Activated naive CD8-positive, alpha-beta T cell treated with anti-CD3 and anti-CD28 coated beads, Interleukin-2, amount 10 ng/mL, durations not matched to agents 7 days and 5 days (primary cell): ENCODE data around the gene DMD. TPM values are rescaled to one million over a fixed set of nuclear protein-coding genes. Genes with fewer than 3 reads are reported as not detected.
"Not testable (repeated sequence)": the region's sequence is repeated elsewhere in the genome, so short reads cannot be mapped to it uniquely, and the experiment has no call there.

Experiments
- ATAC-seq: fragments of 150-1000 bp; cut with Tn5 transposase; one replicate; pipeline ENCODE4 v1.10.0; 2021; ENCODE audit warnings: low read depth, moderate library complexity
- POLR2A ChIA-PET: fragments of 350-600 bp; sonication (Branson Sonifier 250); formaldehyde crosslinking; loops from one replicate; lab custom pipeline; 2021; ENCODE audit warnings: antibody characterized with exemption; lab: Charles Lee
- DNase-seq: peaks from one replicate; pipeline ENCODE4 v3.0.0; 2021
- H3K27ac Mint-ChIP-seq: one replicate; pipeline ENCODE4 v1.8.0; 2022; ENCODE audit warnings: mild to moderate bottlenecking, mixed read lengths
- H3K27me3 Mint-ChIP-seq: one replicate; pipeline ENCODE4 v1.8.0; 2022; ENCODE audit warnings: mild to moderate bottlenecking, moderate library complexity, mixed read lengths
- H3K36me3 Mint-ChIP-seq: one replicate; pipeline ENCODE4 v1.8.0; 2021; ENCODE audit warnings: mild to moderate bottlenecking, mixed read lengths
- H3K4me1 Mint-ChIP-seq: one replicate; pipeline ENCODE4 v1.8.0; 2021; ENCODE audit warnings: mixed read lengths
- H3K4me3 Mint-ChIP-seq: one replicate; pipeline ENCODE4 v1.8.0; 2022; ENCODE audit warnings: mild to moderate bottlenecking, moderate library complexity, mixed read lengths
- H3K9me3 Mint-ChIP-seq: one replicate; pipeline ENCODE4 v1.8.0; 2021; ENCODE audit warnings: mixed read lengths
- total RNA-seq, 2 experiments: library from RNA; stranded (reverse); gene quantifications; one replicate each; pipeline ENCODE4 v1.2.3, GENCODE V29; 2021

The DMD gene
- total RNA-seq, 2 experiments from 2014 or later: 0.17 TPM; not detected in 1

DNA sequence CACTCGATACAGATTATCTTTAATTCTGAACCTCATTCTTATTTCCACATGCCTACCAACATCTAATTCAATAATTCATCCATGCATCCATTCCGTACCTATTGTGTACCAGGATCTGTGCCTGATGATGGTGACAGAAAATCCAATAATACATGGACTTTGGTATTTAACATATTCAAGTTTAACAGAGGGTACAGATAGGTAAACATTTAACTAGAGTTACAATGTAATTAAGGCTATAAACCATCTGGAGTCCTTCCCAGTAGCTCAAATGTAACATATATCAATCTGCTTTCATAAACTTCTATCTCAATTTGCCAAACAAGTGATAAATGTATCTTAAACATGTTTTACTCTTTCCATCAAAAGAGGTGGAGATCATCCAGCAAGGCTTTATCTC lies 1578.0 kb downstream of the DMD start:
- no peak overlapping the region for H3K27ac Mint-ChIP-seq
- H3K36me3 Mint-ChIP-seq: no peaks in the 10 kb centered on the region
- no peaks in the 10 kb centered on the region for H3K9me3 Mint-ChIP-seq
- H3K4me1 Mint-ChIP-seq: no peaks in the 10 kb centered on the region
- POLR2A ChIA-PET: no interaction called here
- H3K4me3 Mint-ChIP-seq: no peak overlapping the region
- H3K27me3 Mint-ChIP-seq: no peaks in the 10 kb centered on the region
- ATAC-seq (no peak), DNase-seq (no peak)

GRCh38 chrX:31629195-31629594 lies 1582.2 kb downstream of the DMD start:
- Mint-ChIP-seq H3K36me3 (no peaks in the 10 kb centered on the region), H3K27ac (no peak overlapping the region), H3K27me3 (no peaks in the 10 kb centered on the region), H3K4me1 (no peaks in the 10 kb centered on the region), H3K4me3 (no peak overlapping the region), H3K9me3 (no peaks in the 10 kb centered on the region)
- DNase-seq: no peak
- POLR2A ChIA-PET: no interaction called here
- no peak for ATAC-seq

DNA sequence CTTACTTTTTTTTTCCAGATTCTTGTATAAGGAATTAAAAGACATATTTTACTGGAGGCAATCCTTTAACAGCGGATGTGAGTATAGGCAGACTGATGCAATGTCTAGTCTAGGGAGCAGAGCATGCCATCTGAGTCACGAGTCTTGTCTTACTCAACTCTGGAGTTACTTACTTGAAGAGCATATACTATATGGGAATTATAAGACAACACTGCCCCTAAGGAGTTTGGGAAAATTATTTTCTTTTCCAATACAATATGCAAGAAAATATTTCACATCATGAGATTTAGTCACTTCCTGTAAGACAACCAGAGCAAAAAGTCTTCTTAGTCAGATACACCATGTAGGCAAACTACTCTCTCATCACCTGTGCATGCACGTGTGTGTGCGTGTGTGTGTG lies 1602.2 kb downstream of the DMD start:
- no peak for DNase-seq
- H3K27ac Mint-ChIP-seq: no peak overlapping the region
- H3K9me3 Mint-ChIP-seq: no peaks in the 10 kb centered on the region
- POLR2A ChIA-PET: no interaction called here
- H3K27me3 Mint-ChIP-seq: no peaks in the 10 kb centered on the region
- ATAC-seq: no peak
- H3K4me3 Mint-ChIP-seq: no peak overlapping the region
- H3K36me3 Mint-ChIP-seq: no peaks in the 10 kb centered on the region
- H3K4me1 Mint-ChIP-seq: no peaks in the 10 kb centered on the region

DNA sequence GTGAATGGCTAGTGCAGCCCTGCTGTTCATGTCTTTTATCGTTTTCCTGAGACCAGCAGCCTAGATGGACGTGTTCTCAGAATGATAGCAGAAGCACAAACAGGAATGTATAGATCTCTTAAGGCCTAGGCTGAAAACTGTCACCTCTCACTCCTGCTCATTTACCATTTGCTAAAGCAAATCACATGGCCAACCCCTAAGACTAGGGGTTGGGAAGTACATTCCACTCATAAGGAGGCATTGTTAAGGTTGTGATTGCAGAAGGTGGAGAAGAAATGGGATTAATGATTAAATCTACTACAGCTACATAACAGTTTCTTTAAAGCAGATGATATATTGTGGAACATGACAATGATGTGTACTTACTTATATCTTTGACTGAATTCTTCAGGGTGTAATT lies 1602.7 kb downstream of the DMD start:
- ATAC-seq (no peak), DNase-seq (no peak)
- Mint-ChIP-seq H3K27ac (no peak overlapping the region), H3K36me3 (no peaks in the 10 kb centered on the region), H3K27me3 (no peaks in the 10 kb centered on the region), H3K9me3 (no peaks in the 10 kb centered on the region), H3K4me3 (no peak overlapping the region), H3K4me1 (no peaks in the 10 kb centered on the region)
- POLR2A ChIA-PET: no interaction called here

DNA sequence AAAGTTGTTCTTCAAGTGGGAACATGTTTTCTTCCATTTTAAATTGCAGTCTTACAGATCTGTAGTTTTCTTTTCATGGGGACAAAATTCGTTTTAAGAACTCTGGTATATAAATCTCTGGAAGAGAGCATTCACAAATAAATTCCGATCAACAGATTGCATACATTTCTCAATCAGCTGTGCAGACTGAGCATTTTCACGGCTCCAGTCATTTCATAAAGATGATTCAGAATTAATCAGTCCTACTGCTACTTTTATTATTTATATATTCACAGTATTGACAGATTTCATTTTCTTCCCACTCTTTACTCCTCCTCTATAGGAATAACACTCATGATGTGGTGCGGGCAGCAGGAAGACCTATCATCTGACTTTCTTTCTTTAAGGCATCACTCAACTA lies 1604.6 kb downstream of the DMD start:
- POLR2A ChIA-PET: no interaction called here
- Mint-ChIP-seq H3K4me1 (no peaks in the 10 kb centered on the region), H3K9me3 (no peaks in the 10 kb centered on the region), H3K27me3 (no peaks in the 10 kb centered on the region), H3K36me3 (no peaks in the 10 kb centered on the region), H3K4me3 (no peak overlapping the region), H3K27ac (no peak overlapping the region)
- DNase-seq (no peak), ATAC-seq (no peak)

DNA sequence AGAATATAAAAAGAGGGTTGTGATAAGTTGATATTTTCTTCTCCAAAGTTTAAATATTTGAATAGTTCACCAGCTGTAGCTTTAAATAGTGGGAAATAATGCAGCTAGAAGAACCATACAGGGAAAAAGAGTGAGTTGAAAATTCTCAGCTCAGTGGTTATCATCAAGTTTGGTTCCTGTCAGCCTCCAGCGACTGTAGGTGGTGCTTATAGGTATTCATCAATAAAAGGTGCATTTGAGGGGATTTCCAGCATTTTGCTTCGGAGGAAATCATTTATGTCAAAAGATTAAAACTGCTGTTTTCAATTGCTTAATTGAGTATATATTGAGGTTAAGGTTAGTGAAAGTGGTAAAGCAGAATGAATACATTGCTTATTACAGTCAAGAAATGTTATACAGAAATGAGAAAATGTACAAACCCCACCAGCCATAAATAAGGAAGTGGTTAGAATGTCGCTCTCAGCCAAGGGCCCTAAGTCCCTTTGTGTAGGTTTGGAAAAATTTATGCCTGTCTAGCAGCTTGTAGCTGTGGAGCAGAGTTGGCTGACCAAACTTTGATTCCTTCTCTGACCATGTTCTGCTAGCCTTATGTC lies 1606.6 kb downstream of the DMD start:
- no peaks in the 10 kb centered on the region for H3K27me3 Mint-ChIP-seq
- no peak overlapping the region for H3K4me3 Mint-ChIP-seq
- H3K36me3 Mint-ChIP-seq: no peaks in the 10 kb centered on the region
- POLR2A ChIA-PET: no interaction called here
- ATAC-seq: no peak
- no peak for DNase-seq
- H3K9me3 Mint-ChIP-seq: no peaks in the 10 kb centered on the region
- no peaks in the 10 kb centered on the region for H3K4me1 Mint-ChIP-seq
- H3K27ac Mint-ChIP-seq: no peak overlapping the region

DNA sequence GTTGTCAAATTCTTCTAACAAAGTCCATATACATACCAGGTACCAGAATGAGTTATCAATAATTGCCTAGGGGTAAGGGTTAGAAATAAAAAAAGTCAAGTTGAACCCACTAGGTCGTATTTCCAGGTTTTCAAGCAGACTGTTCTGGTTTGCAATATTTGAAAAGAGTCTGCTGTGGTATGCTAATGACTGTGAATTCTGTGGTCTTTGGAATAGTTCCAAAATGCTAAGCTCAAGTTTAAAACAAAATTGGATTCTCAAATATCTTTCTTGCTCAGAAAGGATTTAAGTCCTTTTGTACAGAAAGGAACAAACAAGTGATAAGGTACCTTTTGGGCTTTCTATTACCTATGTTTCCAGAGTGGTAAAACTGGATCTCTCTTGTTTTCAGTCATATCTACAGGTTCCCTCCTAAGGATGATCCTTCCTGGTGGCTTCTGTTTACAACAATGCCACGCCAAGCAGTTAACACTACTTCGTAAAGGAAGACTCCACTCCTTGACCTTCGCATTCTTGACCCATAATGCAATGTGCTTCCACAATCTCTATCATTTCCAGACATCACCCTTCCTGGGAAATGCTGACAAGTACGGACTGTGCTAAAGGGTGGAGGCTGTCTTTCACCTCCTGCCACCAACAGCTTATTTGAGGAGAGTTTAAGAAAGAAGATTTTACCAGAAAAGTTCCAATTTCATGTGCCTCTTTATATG lies 1607.8 kb downstream of the DMD start:
- DNase-seq (no peak), ATAC-seq (no peak)
- Mint-ChIP-seq H3K27me3 (no peaks in the 10 kb centered on the region), H3K27ac (no peak overlapping the region), H3K9me3 (no peaks in the 10 kb centered on the region), H3K4me1 (no peaks in the 10 kb centered on the region), H3K36me3 (no peaks in the 10 kb centered on the region), H3K4me3 (no peak overlapping the region)
- POLR2A ChIA-PET: no interaction called here

- Mint-ChIP-seq H3K9me3 (no peaks in the 10 kb centered on the region), H3K27me3 (no peaks in the 10 kb centered on the region), H3K4me1 (no peaks in the 10 kb centered on the region), H3K4me3 (no peak overlapping the region), H3K36me3 (no peaks in the 10 kb centered on the region), H3K27ac (no peak overlapping the region)
- ATAC-seq: no peak
- no peak for DNase-seq
- POLR2A ChIA-PET: no interaction called here
These were observed 1610.5 kb downstream of the DMD start for GRCh38 chrX:31600823-31601222.

GRCh38 chrX:31593353-31593752 lies 1618.0 kb downstream of the DMD start:
- H3K9me3 Mint-ChIP-seq: no peaks in the 10 kb centered on the region
- H3K27ac Mint-ChIP-seq: no peak overlapping the region
- DNase-seq (no peak), ATAC-seq (no peak)
- no peak overlapping the region for H3K4me3 Mint-ChIP-seq
- H3K4me1 Mint-ChIP-seq: no peaks in the 10 kb centered on the region
- no peaks in the 10 kb centered on the region for H3K27me3 Mint-ChIP-seq
- POLR2A ChIA-PET: no interaction called here
- H3K36me3 Mint-ChIP-seq: no peaks in the 10 kb centered on the region

GRCh38 chrX:31591355-31591754 lies 1620.0 kb downstream of the DMD start:
- ATAC-seq (no peak), DNase-seq (no peak)
- Mint-ChIP-seq H3K36me3 (no peaks in the 10 kb centered on the region), H3K4me3 (no peak overlapping the region), H3K9me3 (no peaks in the 10 kb centered on the region), H3K27me3 (no peaks in the 10 kb centered on the region), H3K4me1 (no peaks in the 10 kb centered on the region), H3K27ac (no peak overlapping the region)
- POLR2A ChIA-PET: no interaction called here

GRCh38 chrX:31590581-31591114 lies 1620.7 kb downstream of the DMD start:
- no peak for ATAC-seq
- DNase-seq: no peak
- H3K4me1 Mint-ChIP-seq: no peaks in the 10 kb centered on the region
- H3K36me3 Mint-ChIP-seq: no peaks in the 10 kb centered on the region
- H3K9me3 Mint-ChIP-seq: no peaks in the 10 kb centered on the region
- no peak overlapping the region for H3K27ac Mint-ChIP-seq
- H3K4me3 Mint-ChIP-seq: no peak overlapping the region
- POLR2A ChIA-PET: no interaction called here
- H3K27me3 Mint-ChIP-seq: no peaks in the 10 kb centered on the region

GRCh38 chrX:31589503-31589902 lies 1621.8 kb downstream of the DMD start:
- Mint-ChIP-seq H3K4me1 (no peaks in the 10 kb centered on the region), H3K36me3 (no peaks in the 10 kb centered on the region), H3K9me3 (no peaks in the 10 kb centered on the region), H3K4me3 (no peak overlapping the region), H3K27ac (no peak overlapping the region), H3K27me3 (no peaks in the 10 kb centered on the region)
- POLR2A ChIA-PET: no interaction called here
- no peak for DNase-seq
- no peak for ATAC-seq

- Mint-ChIP-seq H3K27me3 (no peaks in the 10 kb centered on the region), H3K4me1 (no peaks in the 10 kb centered on the region), H3K27ac (no peak overlapping the region), H3K9me3 (no peaks in the 10 kb centered on the region), H3K4me3 (no peak overlapping the region), H3K36me3 (no peaks in the 10 kb centered on the region)
- no peak for ATAC-seq
- POLR2A ChIA-PET: no interaction called here
- no peak for DNase-seq
These were observed 1623.0 kb downstream of the DMD start for GRCh38 chrX:31588355-31588754.

DNA sequence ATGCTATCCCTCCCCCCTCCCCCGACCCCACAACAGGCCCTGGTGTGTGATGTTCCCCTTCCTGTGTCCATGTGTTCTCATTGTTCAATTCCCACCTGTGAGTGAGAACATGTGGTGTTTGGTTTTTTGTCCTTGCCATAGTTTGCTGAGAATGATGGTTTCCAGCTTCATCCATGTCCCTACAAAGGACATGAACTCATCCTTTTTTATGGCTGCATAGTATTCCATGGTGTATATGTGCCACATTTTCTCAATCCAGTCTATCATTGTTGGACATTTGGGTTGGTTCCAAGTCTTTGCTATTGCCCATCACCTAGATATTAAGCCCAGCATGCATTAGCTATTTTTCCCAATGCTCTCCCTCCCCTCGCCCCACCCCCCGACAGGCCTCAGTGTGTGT lies 1627.5 kb downstream of the DMD start:
- H3K9me3 Mint-ChIP-seq, H3K4me3 Mint-ChIP-seq, H3K36me3 Mint-ChIP-seq, H3K4me1 Mint-ChIP-seq, H3K27ac Mint-ChIP-seq, H3K27me3 Mint-ChIP-seq, DNase-seq, ATAC-seq, POLR2A ChIA-PET: not testable (repeated sequence)
